ENCODE measurements around the gene TMEM244. TPM values are rescaled to one million over a fixed set of nuclear protein-coding genes. Genes with fewer than 3 reads are reported as not detected.
"Not testable (repeated sequence)": the region's sequence is repeated elsewhere in the genome, so short reads cannot be mapped to it uniquely, and the experiment has no call there.

Gene TMEM244
- total RNA-seq, 1 experiment from 2014 or later = not detected

GRCh38 chr6:129832299-129832698 is 28.8 kb downstream of the TMEM244 start:
- DNase-seq (ENCODE audit: low spot score) = no peak
- in situ Hi-C loops (cut with HindIII; ENCODE audit: low sequenced_read_pairs) = no loop called here

DNA sequence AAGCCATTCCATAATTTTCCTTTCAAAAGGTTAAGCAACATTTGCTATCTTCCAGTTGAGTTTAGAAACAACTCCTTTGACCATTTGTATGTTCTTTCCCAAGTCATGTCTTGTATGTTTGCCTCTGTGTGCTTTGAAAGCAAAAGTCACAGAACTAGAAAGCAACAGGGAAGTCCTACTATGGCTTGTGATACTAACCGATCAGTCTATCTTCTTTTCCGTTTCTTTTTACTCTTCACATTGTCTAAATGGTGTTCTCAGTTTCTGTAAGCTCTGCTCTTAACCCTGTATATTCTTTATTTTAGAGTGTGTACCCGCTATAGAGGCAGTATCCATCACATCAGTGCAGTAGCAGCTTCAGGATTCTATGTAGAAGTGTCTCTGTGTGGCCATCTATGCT is 32.9 kb downstream of the TMEM244 start:
- in situ Hi-C loops (cut with HindIII; ENCODE audit: low sequenced_read_pairs) = no loop called here
- DNase-seq (ENCODE audit: low spot score) = no peak

DNA sequence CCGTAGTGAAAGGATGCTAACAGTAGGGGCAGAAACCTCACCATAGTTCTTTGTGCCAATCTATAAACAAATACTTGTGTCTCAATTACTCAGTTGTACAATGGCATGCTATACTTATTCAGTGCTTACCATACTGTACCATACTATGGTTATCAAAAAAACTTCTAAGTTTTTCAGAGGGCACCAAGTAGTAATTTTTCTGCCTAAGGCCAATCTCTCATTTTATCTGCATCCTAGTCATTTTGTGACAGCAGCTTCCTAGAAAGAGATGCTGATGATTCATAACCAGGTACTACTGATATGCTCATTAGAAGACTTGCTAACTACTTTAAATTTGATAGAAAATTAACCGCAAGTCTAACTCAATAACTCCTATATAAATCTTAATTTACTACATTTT is 42.9 kb downstream of the TMEM244 start:
- in situ Hi-C loops (cut with HindIII; ENCODE audit: low sequenced_read_pairs) = no loop called here
- no peak for DNase-seq (ENCODE audit: low spot score)

GRCh38 chr6:129817821-129818220 is 43.3 kb downstream of the TMEM244 start:
- in situ Hi-C loops (cut with HindIII; ENCODE audit: low sequenced_read_pairs) = no loop called here
- DNase-seq (ENCODE audit: low spot score) = no peak

- in situ Hi-C loops (cut with HindIII; ENCODE audit: low sequenced_read_pairs) = no loop called here
Observed at GRCh38 chr6:129817332-129817731, 43.8 kb downstream of the TMEM244 start.

DNA sequence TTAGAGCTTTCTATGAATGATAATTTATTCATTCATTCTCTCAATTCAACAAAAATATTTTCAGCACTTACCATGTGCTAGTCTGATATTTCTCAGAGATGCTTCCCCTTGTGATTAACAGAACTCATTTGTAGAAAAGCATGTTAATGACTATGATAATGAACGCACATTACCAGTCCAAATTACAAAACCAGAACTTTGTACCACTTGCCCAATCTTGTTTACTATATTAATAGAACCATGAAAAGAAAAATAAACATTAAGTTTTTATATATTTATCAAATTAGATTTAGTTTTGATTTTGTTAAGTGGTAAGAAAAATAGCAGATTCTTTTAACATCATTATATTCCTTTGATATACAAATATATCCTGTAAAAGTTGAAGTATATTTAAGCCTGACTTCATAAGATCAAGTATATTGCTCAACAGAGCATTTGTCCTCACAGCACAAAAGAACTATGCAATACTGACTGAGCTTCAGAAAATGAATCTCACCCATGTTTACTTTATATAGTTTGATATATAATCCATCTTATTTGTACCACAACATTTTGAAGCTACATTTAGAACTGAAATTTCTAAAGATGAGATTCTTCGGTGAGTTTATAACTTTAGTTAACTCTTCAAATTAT is 48.9 kb downstream of the TMEM244 start:
- DNase-seq (ENCODE audit: low spot score) = no peak
- in situ Hi-C loops (cut with HindIII; ENCODE audit: low sequenced_read_pairs) = no loop called here

More at GRCh38 chr6:129817332-129817731, 43.8 kb downstream of the TMEM244 start:
- no peak for DNase-seq (ENCODE audit: low spot score)

GRCh38 chr6:129807141-129807540 is 54.0 kb downstream of the TMEM244 start:
- DNase-seq (ENCODE audit: low spot score); in situ Hi-C loops (cut with HindIII; ENCODE audit: low sequenced_read_pairs): not testable (repeated sequence)

GRCh38 chr6:129802920-129803319 is 58.2 kb downstream of the TMEM244 start:
- in situ Hi-C loops (cut with HindIII; ENCODE audit: low sequenced_read_pairs); DNase-seq (ENCODE audit: low spot score): not testable (repeated sequence)

DNA sequence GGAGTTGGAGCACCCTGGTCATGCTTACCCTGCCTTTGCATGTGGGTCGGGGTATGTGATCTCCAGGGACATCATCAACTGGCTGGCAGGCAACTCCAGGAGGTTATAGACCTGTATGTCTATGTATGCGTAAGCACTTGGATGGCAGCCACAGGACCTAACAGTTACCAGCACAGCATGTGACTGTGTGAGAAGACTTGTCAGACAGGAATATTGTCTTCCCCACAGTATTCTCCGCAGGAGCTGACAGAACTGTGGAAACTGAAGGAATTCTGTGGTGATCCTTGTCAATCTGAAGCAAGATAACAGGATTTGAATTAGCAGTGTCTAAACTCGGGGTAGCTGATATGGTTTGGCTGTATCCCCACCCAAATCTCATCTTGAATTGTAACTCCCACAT is 59.2 kb downstream of the TMEM244 start:
- no peak for DNase-seq (ENCODE audit: low spot score)
- in situ Hi-C loops (cut with HindIII; ENCODE audit: low sequenced_read_pairs) = no loop called here

DNA sequence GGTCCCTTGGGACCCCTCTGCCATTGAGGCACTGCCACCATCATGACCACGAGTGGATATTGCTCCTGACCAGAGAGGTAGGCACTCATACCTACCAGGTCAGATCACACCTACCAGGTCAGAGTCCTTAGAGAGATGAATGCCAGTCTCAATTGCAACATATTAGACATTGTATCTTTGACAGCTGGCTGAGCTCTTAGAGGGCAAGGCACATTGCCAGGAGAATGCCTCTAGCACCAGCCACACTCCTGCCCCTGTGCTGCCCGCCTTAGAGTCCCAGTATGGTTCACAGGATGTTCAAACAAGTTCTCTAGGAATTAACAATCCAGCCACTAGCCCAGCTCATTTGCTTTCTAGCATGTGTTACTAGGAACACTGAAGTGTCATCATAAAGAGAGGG is 65.9 kb downstream of the TMEM244 start:
- DNase-seq (ENCODE audit: low spot score) = no peak
- in situ Hi-C loops (cut with HindIII; ENCODE audit: low sequenced_read_pairs) = no loop called here

- no peak for DNase-seq (ENCODE audit: low spot score)
- in situ Hi-C loops (cut with HindIII; ENCODE audit: low sequenced_read_pairs) = no loop called here
Observed at GRCh38 chr6:129793447-129793846, 67.7 kb downstream of the TMEM244 start.

DNA sequence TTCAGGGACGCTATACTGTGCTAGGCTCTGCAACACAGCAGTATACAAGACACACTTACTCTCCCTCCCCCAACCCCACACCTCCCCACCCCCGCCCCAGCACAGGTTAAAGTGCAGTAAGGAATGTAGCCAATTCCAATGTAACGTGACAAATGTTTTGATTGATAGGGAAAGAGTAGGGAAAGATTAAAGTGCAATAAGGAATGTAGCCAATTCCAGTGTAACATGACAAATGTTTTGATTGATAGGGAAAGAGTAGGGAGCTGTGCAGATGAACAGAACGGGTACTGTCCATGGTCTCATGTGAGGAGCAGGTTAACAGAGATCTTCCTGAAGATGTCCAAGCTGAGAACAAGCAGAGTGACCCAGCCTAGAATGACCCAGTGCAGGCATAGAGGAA is 69.1 kb downstream of the TMEM244 start:
- no peak for DNase-seq (ENCODE audit: low spot score)
- in situ Hi-C loops (cut with HindIII; ENCODE audit: low sequenced_read_pairs) = no loop called here

GRCh38 chr6:129790785-129791184 is 70.3 kb downstream of the TMEM244 start:
- DNase-seq (ENCODE audit: low spot score) = no peak
- in situ Hi-C loops (cut with HindIII; ENCODE audit: low sequenced_read_pairs) = no loop called here

DNA sequence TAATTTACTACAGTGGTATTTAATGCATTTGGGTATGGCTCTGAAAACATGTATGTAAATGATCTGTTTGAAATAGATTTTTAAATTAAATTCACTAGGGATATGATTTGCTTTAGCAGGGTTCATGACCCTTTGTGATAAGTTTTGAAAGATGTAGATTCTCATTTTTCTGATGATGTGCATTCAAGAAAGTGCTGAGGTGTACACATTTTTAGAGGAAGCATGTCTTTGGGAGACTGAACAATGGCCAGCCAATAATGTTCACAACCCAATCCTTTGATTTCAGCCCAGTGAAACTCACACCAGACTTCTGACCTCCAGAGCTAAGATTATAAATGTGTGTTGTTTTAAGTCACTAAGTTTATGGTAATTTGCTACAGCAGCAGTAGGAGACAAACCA is 71.1 kb downstream of the TMEM244 start:
- in situ Hi-C loops (cut with HindIII; ENCODE audit: low sequenced_read_pairs) = no loop called here
- DNase-seq (ENCODE audit: low spot score) = no peak

DNA sequence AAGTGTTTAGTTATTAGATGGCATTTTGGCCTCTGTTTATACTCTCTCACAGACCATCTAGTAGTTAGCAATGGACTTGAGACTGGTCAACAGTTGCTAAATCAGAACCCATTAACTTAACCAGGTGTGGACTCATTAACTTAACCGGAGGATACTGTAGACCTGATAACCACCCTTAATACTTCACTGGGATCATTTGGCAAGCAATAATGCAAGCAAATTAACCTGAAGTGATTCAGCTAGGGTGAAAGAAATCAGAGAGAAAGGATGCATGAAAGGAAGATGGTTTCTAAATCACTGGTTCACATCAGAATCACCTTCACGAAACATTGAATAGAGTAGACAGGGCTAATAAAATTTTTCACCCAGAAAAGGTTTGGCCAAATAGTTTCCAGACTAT is 73.3 kb downstream of the TMEM244 start:
- no peak for DNase-seq (ENCODE audit: low spot score)
- in situ Hi-C loops (cut with HindIII; ENCODE audit: low sequenced_read_pairs) = no loop called here

DNA sequence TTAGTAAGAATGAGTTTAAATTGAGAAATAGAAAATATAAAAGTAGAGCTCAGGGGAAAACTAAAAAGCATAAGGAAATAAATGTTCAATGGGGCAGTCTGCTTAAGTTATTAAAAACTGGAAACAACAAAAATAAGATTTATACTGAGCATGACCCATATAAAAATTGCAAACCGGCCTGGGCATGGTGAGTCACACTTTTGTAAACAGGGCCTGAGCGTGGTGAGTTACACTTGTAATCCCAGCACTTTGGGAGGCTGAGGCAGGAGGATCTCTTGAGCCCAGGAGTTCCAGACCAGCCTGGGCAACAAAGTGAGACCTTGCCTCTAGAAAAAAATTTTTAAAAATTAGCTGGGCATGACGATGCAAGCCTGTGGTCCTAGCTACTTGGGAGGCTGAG is 74.6 kb downstream of the TMEM244 start:
- in situ Hi-C loops (cut with HindIII; ENCODE audit: low sequenced_read_pairs) = no loop called here
- DNase-seq (ENCODE audit: low spot score) = no peak

- in situ Hi-C loops (cut with HindIII; ENCODE audit: low sequenced_read_pairs) = no loop called here
- peak; percentile 31 for DNase-seq (ENCODE audit: low spot score)
Observed at GRCh38 chr6:129785756-129786135, 75.4 kb downstream of the TMEM244 start.

GRCh38 chr6:129785047-129785755 is 75.9 kb downstream of the TMEM244 start:
- peak; percentile 48 for DNase-seq (ENCODE audit: low spot score)
- in situ Hi-C loops (cut with HindIII; ENCODE audit: low sequenced_read_pairs) = no loop called here

Measured in G401 (cell line).